ENCODE measurements around the gene CCDC187.

GRCh38 chr9:136260521-136260920, 43.4 kb downstream of the CCDC187 start:
- TF ChIP-seq EZH2 (IDR thresholded peaks at IDR 0.05; ENCODE audit: low read length) (no peak), CTCF (optimal IDR thresholded peaks at IDR 0.05 in 1 of 3, IDR thresholded peaks at IDR 0.05 in 1 of 3, conservative IDR thresholded peaks at IDR 0.05 in 1 of 3; ENCODE audit: extremely low read depth in 1 of 3, insufficient read depth in 2 of 3, low read length in 3 of 3) (no peak)
